ENCODE measurements around the gene LTC4S. TPM values are rescaled to one million over a fixed set of nuclear protein-coding genes. Genes with fewer than 3 reads are reported as not detected.

Gene LTC4S
- total RNA-seq, 1 donor, result 1.4 TPM

DNA sequence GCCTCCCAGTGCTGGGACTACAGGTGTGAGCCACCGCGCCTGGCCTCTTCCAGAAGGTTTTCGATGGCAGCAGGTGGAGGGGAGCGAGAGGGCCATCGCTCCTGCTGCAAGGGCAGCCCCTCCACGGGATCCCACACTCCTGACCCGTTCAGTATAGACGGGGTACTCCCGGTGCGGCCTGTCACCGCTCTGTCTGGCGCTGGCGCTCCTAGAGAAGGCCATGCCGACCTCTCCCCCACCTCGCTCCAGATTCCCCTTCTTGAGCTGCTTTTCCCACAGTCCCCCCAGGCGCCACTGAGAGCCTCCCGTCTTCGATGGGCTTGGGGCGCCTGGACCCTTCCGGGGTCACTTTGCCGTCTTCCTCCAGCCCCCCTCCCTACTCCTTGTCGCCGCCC, 22.6 kb downstream of the LTC4S start:
- Histone ChIP-seq H3K36me3 (ENCODE audit: insufficient read depth, low read length) (no peaks in the 10 kb centered on the region), H3K4me1 (ENCODE audit: insufficient read depth, low read length) (peaks cover 30% of the 10 kb centered on the region), H3K9me3 (ENCODE audit: low read depth, low read length) (no peaks in the 10 kb centered on the region), H3K27me3 (ENCODE audit: insufficient read depth, low read length) (no peaks in the 10 kb centered on the region), H3K79me2 (ENCODE audit: insufficient read depth, low read length) (peaks cover 16% of the 10 kb centered on the region), H3K27ac (ENCODE audit: low read depth, low read length) (no peak overlapping the region), H3K4me3 (ENCODE audit: insufficient read depth, low read length) (peak overlapping the region; percentile 66), H2AFZ (ENCODE audit: low read length) (no peak overlapping the region), H4K20me1 (ENCODE audit: insufficient read depth, low read length) (peaks cover 2% of the 10 kb centered on the region), H3K4me2 (ENCODE audit: insufficient read depth, low read length) (peak overlapping the region; percentile 82)
- TF ChIP-seq, protein P1, sequence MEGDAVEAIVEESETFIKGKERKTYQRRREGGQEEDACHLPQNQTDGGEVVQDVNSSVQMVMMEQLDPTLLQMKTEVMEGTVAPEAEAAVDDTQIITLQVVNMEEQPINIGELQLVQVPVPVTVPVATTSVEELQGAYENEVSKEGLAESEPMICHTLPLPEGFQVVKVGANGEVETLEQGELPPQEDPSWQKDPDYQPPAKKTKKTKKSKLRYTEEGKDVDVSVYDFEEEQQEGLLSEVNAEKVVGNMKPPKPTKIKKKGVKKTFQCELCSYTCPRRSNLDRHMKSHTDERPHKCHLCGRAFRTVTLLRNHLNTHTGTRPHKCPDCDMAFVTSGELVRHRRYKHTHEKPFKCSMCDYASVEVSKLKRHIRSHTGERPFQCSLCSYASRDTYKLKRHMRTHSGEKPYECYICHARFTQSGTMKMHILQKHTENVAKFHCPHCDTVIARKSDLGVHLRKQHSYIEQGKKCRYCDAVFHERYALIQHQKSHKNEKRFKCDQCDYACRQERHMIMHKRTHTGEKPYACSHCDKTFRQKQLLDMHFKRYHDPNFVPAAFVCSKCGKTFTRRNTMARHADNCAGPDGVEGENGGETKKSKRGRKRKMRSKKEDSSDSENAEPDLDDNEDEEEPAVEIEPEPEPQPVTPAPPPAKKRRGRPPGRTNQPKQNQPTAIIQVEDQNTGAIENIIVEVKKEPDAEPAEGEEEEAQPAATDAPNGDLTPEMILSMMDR (IDR thresholded peaks at IDR 0.05; ENCODE audit: extremely low read depth, low read depth, low read length), result no peak
- DNase-seq (ENCODE audit: insufficient read length, low spot score, missing footprints), result no peak

DNA sequence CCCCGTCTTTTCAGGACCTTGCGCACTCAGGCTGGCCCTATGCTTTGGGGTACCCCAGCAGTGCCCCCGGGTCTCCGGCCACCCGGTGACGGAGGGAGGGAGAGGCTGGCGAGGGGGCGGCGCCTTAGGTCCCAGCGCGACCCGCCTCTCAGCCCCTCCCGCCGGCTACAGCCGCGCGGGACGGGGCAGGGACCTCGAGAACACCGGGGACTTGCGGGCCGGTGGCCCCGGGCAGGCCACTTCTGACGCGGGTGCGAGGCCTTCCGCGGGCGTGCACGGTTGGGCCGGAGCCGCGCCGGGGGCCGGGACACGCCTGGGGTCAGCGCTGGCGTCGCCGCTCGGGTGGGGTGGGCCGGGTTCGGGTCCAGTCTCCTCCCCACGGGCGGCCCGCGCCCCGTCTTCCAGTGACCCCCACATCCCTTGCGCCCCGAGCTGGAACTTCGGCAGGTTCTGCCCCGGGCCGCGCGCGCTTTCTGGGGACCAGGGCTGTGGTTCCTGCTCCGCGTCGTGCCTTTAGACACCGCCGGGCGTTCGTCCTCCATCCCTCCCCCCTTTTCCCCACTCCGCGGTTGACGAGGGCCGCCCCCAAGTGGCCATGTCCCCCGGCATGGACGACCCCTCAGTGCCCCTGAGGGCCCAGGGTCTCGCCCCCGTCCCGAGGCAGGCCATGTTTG, 23.1 kb downstream of the LTC4S start:
- Histone ChIP-seq H2AFZ (ENCODE audit: low read length) (no peak overlapping the region), H3K4me3 (ENCODE audit: insufficient read depth, low read length) (peak overlapping the region; percentile 66), H4K20me1 (ENCODE audit: insufficient read depth, low read length) (peaks cover 7% of the 10 kb centered on the region), H3K36me3 (ENCODE audit: insufficient read depth, low read length) (no peaks in the 10 kb centered on the region), H3K4me2 (ENCODE audit: insufficient read depth, low read length) (peak overlapping the region; percentile 82), H3K27me3 (ENCODE audit: insufficient read depth, low read length) (no peaks in the 10 kb centered on the region), H3K4me1 (ENCODE audit: insufficient read depth, low read length) (peaks cover 32% of the 10 kb centered on the region), H3K9me3 (ENCODE audit: low read depth, low read length) (no peaks in the 10 kb centered on the region), H3K79me2 (ENCODE audit: insufficient read depth, low read length) (peaks cover 21% of the 10 kb centered on the region), H3K27ac (ENCODE audit: low read depth, low read length) (no peak overlapping the region)
- TF ChIP-seq, protein P1 (IDR thresholded peaks at IDR 0.05; ENCODE audit: extremely low read depth, low read depth, low read length), result no peak
- DNase-seq (ENCODE audit: insufficient read length, low spot score, missing footprints), result peak; percentile 82

DNA sequence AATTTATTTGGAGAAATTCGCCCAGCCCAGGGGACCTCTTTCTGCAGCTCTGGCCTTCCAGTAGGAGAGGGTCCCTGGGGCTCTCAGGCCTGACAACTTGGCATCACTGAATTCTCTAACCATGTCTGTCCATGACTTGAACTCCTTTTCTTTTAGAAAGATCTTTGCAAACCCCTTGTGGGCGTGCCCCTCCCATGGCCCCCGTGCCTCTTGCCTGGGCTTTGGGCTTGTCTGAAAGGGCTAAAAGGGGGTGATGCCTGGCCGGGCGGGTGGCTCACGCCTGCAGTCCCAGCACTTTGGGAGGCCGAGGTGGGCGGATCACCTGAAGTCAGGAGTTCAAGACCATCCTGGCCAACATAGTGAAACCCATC, 23.7 kb downstream of the LTC4S start:
- no peaks in the 10 kb centered on the region for H3K9me3 ChIP-seq (ENCODE audit: low read depth, low read length)
- no peaks in the 10 kb centered on the region for H3K27me3 ChIP-seq (ENCODE audit: insufficient read depth, low read length)
- peaks cover 37% of the 10 kb centered on the region for H3K4me1 ChIP-seq (ENCODE audit: insufficient read depth, low read length)
- H2AFZ ChIP-seq (ENCODE audit: low read length), result no peak overlapping the region
- peak overlapping the region; percentile 82 for H3K4me2 ChIP-seq (ENCODE audit: insufficient read depth, low read length)
- peaks cover 27% of the 10 kb centered on the region for H3K79me2 ChIP-seq (ENCODE audit: insufficient read depth, low read length)
- no peak overlapping the region for H3K27ac ChIP-seq (ENCODE audit: low read depth, low read length)
- H3K4me3 ChIP-seq (ENCODE audit: insufficient read depth, low read length), result peak overlapping the region; percentile 66
- TF ChIP-seq, protein P1 (IDR thresholded peaks at IDR 0.05; ENCODE audit: extremely low read depth, low read depth, low read length), result no peak
- DNase-seq (ENCODE audit: insufficient read length, low spot score, missing footprints), result peak; percentile 70
- H4K20me1 ChIP-seq (ENCODE audit: insufficient read depth, low read length), result peaks cover 12% of the 10 kb centered on the region
- no peaks in the 10 kb centered on the region for H3K36me3 ChIP-seq (ENCODE audit: insufficient read depth, low read length)

DNA sequence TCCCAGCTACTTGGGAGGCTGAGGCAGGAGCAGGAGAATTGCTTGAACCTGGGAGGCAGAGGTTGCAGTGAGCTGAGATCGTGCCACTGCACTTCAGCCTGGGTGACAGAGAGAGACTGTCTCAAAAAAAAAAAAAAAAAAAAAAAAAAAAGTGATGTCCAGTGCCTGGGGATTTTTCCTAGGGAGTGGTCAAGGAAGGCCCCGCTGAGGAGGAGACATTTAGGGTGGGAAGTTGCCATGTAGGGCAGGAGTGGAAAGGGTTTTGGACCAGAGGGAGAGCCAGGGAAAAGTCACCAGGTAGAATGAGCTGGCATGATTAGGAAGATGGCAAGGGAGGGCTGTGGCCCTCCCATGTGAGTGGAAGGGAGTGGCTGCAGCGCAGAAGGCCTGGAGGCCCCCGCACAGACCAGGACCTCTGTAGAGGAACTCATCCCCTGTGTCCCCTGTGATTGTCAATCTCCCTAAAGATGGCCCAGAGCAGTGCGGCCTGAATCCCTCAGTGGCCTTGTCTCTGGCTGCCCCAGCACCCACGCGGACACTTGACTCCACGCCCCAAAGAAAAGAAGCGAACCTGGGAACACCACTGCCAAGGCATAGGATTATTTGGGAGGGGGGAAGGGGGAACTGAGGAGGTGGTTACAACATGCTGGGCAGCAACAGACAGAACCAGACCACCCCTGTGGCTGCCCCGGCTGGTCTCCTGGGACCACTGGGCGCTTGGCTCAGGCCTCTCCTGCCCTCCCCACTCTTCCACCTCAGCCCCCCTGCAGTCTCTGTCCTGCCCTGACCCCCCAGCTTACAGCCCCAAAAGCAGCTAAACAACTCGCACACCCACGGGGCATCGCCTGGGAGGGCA, 24.3 kb downstream of the LTC4S start:
- Histone ChIP-seq H3K4me3 (ENCODE audit: insufficient read depth, low read length) (peak overlapping the region; percentile 61), H3K27ac (ENCODE audit: low read depth, low read length) (peak overlapping the region; percentile 86), H3K79me2 (ENCODE audit: insufficient read depth, low read length) (peaks cover 33% of the 10 kb centered on the region), H3K9me3 (ENCODE audit: low read depth, low read length) (no peaks in the 10 kb centered on the region), H4K20me1 (ENCODE audit: insufficient read depth, low read length) (peaks cover 19% of the 10 kb centered on the region), H3K36me3 (ENCODE audit: insufficient read depth, low read length) (peaks cover 6% of the 10 kb centered on the region), H2AFZ (ENCODE audit: low read length) (peak overlapping the region; percentile 42), H3K4me2 (ENCODE audit: insufficient read depth, low read length) (peak overlapping the region; percentile 86), H3K27me3 (ENCODE audit: insufficient read depth, low read length) (no peaks in the 10 kb centered on the region), H3K4me1 (ENCODE audit: insufficient read depth, low read length) (peaks cover 43% of the 10 kb centered on the region)
- TF ChIP-seq, protein P1 (IDR thresholded peaks at IDR 0.05; ENCODE audit: extremely low read depth, low read depth, low read length), result no peak
- peak; percentile 71 for DNase-seq (ENCODE audit: insufficient read length, low spot score, missing footprints)
